ENCODE results near the gene PTPN21. TPM values are rescaled to one million over a fixed set of nuclear protein-coding genes. Genes with fewer than 3 reads are reported as not detected.
A peak's percentile ranks its signal among the peaks of the same experiment; 100 is the strongest.

PTPN21 gene
- total RNA-seq, 1 donor from 2014 or later = 30.1 TPM

GRCh38 chr14:88426271-88426670 lies 128.5 kb downstream of the PTPN21 start:
- FAIRE-seq (no peak), DNase-seq (ENCODE audit: low read depth) (peak; percentile 74)
- Histone ChIP-seq H3K9me3 (ENCODE audit: insufficient read depth, low read depth, low read length) (no peaks in the 10 kb centered on the region), H3K36me3 (ENCODE audit: insufficient read depth, low read length) (no peaks in the 10 kb centered on the region), H3K27me3 (ENCODE audit: insufficient read depth, low read length) (no peaks in the 10 kb centered on the region), H3K4me1 (ENCODE audit: insufficient read depth, low read length) (peaks cover 2% of the 10 kb centered on the region), H2AFZ (ENCODE audit: low read depth, low read length) (no peak overlapping the region), H3K79me2 (ENCODE audit: insufficient read depth, low read length) (no peaks in the 10 kb centered on the region), H4K20me1 (ENCODE audit: insufficient read depth, low read length) (no peaks in the 10 kb centered on the region), H3K9ac (ENCODE audit: low read length) (no peak overlapping the region), H3K4me3 (ENCODE audit: insufficient read depth, low read depth, low read length) (no peak overlapping the region), H3K4me2 (ENCODE audit: low read length) (peak overlapping the region; percentile 64), H3K27ac (ENCODE audit: low read depth, low read length) (peak overlapping the region; percentile 20)
- no peak for TF ChIP-seq EZH2 (IDR thresholded peaks at IDR 0.05; ENCODE audit: insufficient read depth, low read length)
- no peak for TF ChIP-seq CTCF (IDR thresholded peaks at IDR 0.05; ENCODE audit: insufficient read depth, low read depth, low read length)
- peaks cover 3% of the 10 kb centered on the region for H3K4me1 Mint-ChIP-seq (ENCODE audit: low read depth, unreplicated experiment)
- H3K27me3 Mint-ChIP-seq (ENCODE audit: low read depth, unreplicated experiment) = no peaks in the 10 kb centered on the region
- H3K4me3 Mint-ChIP-seq (ENCODE audit: unreplicated experiment) = no peak overlapping the region
- peaks cover 2% of the 10 kb centered on the region for H3K36me3 Mint-ChIP-seq (ENCODE audit: low read depth, unreplicated experiment)
- no peaks in the 10 kb centered on the region for H3K9me3 Mint-ChIP-seq (ENCODE audit: unreplicated experiment)
- H3K27ac Mint-ChIP-seq (ENCODE audit: unreplicated experiment) = no peak overlapping the region

GRCh38 chr14:88424573-88424972 lies 130.2 kb downstream of the PTPN21 start:
- H3K4me3 ChIP-seq (ENCODE audit: insufficient read depth, low read depth, low read length) = no peak overlapping the region
- no peaks in the 10 kb centered on the region for H3K79me2 ChIP-seq (ENCODE audit: insufficient read depth, low read length)
- H3K27me3 ChIP-seq (ENCODE audit: insufficient read depth, low read length) = no peaks in the 10 kb centered on the region
- Mint-ChIP-seq H3K27ac (ENCODE audit: unreplicated experiment) (no peak overlapping the region), H3K36me3 (ENCODE audit: low read depth, unreplicated experiment) (peaks cover 2% of the 10 kb centered on the region), H3K4me3 (ENCODE audit: unreplicated experiment) (no peak overlapping the region), H3K4me1 (ENCODE audit: low read depth, unreplicated experiment) (peaks cover 3% of the 10 kb centered on the region), H3K27me3 (ENCODE audit: low read depth, unreplicated experiment) (no peaks in the 10 kb centered on the region), H3K9me3 (ENCODE audit: unreplicated experiment) (no peaks in the 10 kb centered on the region)
- H3K4me2 ChIP-seq (ENCODE audit: low read length) = no peak overlapping the region
- FAIRE-seq = peak; percentile 5
- peaks cover 2% of the 10 kb centered on the region for H3K4me1 ChIP-seq (ENCODE audit: insufficient read depth, low read length)
- H3K36me3 ChIP-seq (ENCODE audit: insufficient read depth, low read length) = no peaks in the 10 kb centered on the region
- H4K20me1 ChIP-seq (ENCODE audit: insufficient read depth, low read length) = no peaks in the 10 kb centered on the region
- DNase-seq (ENCODE audit: low read depth) = peak; percentile 49
- no peaks in the 10 kb centered on the region for H3K9me3 ChIP-seq (ENCODE audit: insufficient read depth, low read depth, low read length)
- H3K9ac ChIP-seq (ENCODE audit: low read length) = no peak overlapping the region
- TF ChIP-seq CTCF (IDR thresholded peaks at IDR 0.05; ENCODE audit: insufficient read depth, low read depth, low read length) (no peak), EZH2 (IDR thresholded peaks at IDR 0.05; ENCODE audit: insufficient read depth, low read length) (no peak)
- H3K27ac ChIP-seq (ENCODE audit: low read depth, low read length) = no peak overlapping the region
- H2AFZ ChIP-seq (ENCODE audit: low read depth, low read length) = no peak overlapping the region

GRCh38 chr14:88422919-88423650 lies 131.7 kb downstream of the PTPN21 start:
- TF ChIP-seq EZH2 (IDR thresholded peaks at IDR 0.05; ENCODE audit: insufficient read depth, low read length) (no peak), CTCF (IDR thresholded peaks at IDR 0.05; ENCODE audit: insufficient read depth, low read depth, low read length) (no peak)
- Histone ChIP-seq H3K9me3 (ENCODE audit: insufficient read depth, low read depth, low read length) (no peaks in the 10 kb centered on the region), H3K27me3 (ENCODE audit: insufficient read depth, low read length) (no peaks in the 10 kb centered on the region), H3K9ac (ENCODE audit: low read length) (no peak overlapping the region), H3K27ac (ENCODE audit: low read depth, low read length) (no peak overlapping the region), H3K4me3 (ENCODE audit: insufficient read depth, low read depth, low read length) (no peak overlapping the region), H3K36me3 (ENCODE audit: insufficient read depth, low read length) (no peaks in the 10 kb centered on the region), H2AFZ (ENCODE audit: low read depth, low read length) (no peak overlapping the region), H3K4me1 (ENCODE audit: insufficient read depth, low read length) (peaks cover 2% of the 10 kb centered on the region), H3K4me2 (ENCODE audit: low read length) (no peak overlapping the region), H4K20me1 (ENCODE audit: insufficient read depth, low read length) (no peaks in the 10 kb centered on the region), H3K79me2 (ENCODE audit: insufficient read depth, low read length) (no peaks in the 10 kb centered on the region)
- no peak overlapping the region for H3K4me3 Mint-ChIP-seq (ENCODE audit: unreplicated experiment)
- DNase-seq (ENCODE audit: low read depth) (peak; percentile 67), FAIRE-seq (no peak)
- no peaks in the 10 kb centered on the region for H3K27me3 Mint-ChIP-seq (ENCODE audit: low read depth, unreplicated experiment)
- no peak overlapping the region for H3K27ac Mint-ChIP-seq (ENCODE audit: unreplicated experiment)
- peaks cover 2% of the 10 kb centered on the region for H3K36me3 Mint-ChIP-seq (ENCODE audit: low read depth, unreplicated experiment)
- peaks cover 3% of the 10 kb centered on the region for H3K4me1 Mint-ChIP-seq (ENCODE audit: low read depth, unreplicated experiment)
- no peaks in the 10 kb centered on the region for H3K9me3 Mint-ChIP-seq (ENCODE audit: unreplicated experiment)
